Activated CD8-positive, alpha-beta T cell treated with anti-CD3 and anti-CD28 coated beads for 36 hours (primary cell): ENCODE data around the gene YARS1. TPM values are rescaled to one million over a fixed set of nuclear protein-coding genes. Genes with fewer than 3 reads are reported as not detected.

Experiments
- ATAC-seq: fragments of 200-7000 bp; cut with Tn5 transposase; one replicate; pipeline ENCODE4 v1.10.0; 2021; ENCODE audit warnings: mild to moderate bottlenecking, moderate library complexity
- CTCF ChIA-PET: fragments of 350-600 bp; sonication (Branson Sonifier 250); formaldehyde crosslinking; loops from one replicate; lab custom pipeline; 2021; ENCODE audit warnings: antibody characterized with exemption; lab: Charles Lee
- POLR2A ChIA-PET: fragments of 350-600 bp; sonication (Branson Sonifier 250); formaldehyde crosslinking; loops from one replicate; lab custom pipeline; 2021; ENCODE audit warnings: antibody characterized with exemption; lab: Charles Lee
- DNase-seq: peaks from one replicate; pipeline ENCODE4 v3.0.0-alpha.2; 2020
- H3K27ac Mint-ChIP-seq: one replicate; pipeline ENCODE4 v1.8.0; 2021; ENCODE audit warnings: mild to moderate bottlenecking, mixed read lengths
- H3K27me3 Mint-ChIP-seq: one replicate; pipeline ENCODE4 v1.8.0; 2021; ENCODE audit warnings: mixed read lengths
- H3K36me3 Mint-ChIP-seq: one replicate; pipeline ENCODE4 v1.8.0; 2021; ENCODE audit warnings: low read depth, mixed read lengths
- H3K4me1 Mint-ChIP-seq: one replicate; pipeline ENCODE4 v1.8.0; 2021; ENCODE audit warnings: low read depth, mixed read lengths
- H3K4me3 Mint-ChIP-seq: one replicate; pipeline ENCODE4 v1.8.0; 2021; ENCODE audit warnings: mild to moderate bottlenecking, moderate library complexity, mixed read lengths
- H3K9me3 Mint-ChIP-seq: one replicate; pipeline ENCODE4 v1.8.0; 2021; ENCODE audit warnings: mixed read lengths
- intact Hi-C: fragments of 100-400 bp; cut with micrococcal nuclease; formaldehyde crosslinking; loops from one replicate; pipeline ENCODE4 v1.10.0; 2022
- total RNA-seq, 2 experiments: library from RNA; stranded (reverse); gene quantifications; one replicate each; pipeline ENCODE4 v1.2.3, GENCODE V29; 2021
- TF ChIP-seq, protein P1 (sequence below): fragments of 200-600 bp; IDR thresholded peaks from one replicate; pipeline ENCODE4 v1.8.0; 2022; ENCODE audit warnings: antibody characterized with exemption, mild to moderate bottlenecking

YARS1 gene
- total RNA-seq, 2 experiments from 2014 or later: 231 to 238 TPM

DNA sequence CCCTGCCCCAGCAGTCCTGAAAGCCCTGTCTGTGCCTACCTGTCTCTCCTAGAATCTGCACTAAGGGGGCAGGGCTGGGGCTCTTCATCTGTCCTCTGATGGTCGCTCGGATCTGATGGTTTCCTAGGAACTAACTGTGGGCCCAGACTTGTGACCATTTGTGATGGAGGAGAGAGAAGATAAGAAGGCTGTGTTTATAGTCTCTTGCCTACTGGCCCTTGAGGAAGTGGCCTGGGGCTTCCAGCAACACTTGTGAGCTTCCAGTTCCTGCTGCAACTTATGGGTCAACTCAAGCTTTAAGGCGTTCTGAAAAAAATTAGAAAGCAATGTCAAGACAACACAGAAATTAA is 61.4 kb downstream of the YARS1 start:
- Mint-ChIP-seq H3K4me1 (peaks cover 25% of the 10 kb centered on the region), H3K27me3 (peaks cover 4% of the 10 kb centered on the region), H3K4me3 (no peak overlapping the region), H3K9me3 (no peaks in the 10 kb centered on the region), H3K36me3 (no peaks in the 10 kb centered on the region), H3K27ac (no peak overlapping the region)
- CTCF ChIA-PET: interaction anchor here (0.8 to 0.9 kb wide), 2 partner anchors 17 to 43 kb away, joined by 3 read pairs; no protein-coding TSS in a partner anchor
- DNase-seq: no peak
- POLR2A ChIA-PET: interaction anchor here (1.3 kb wide), 1 partner anchor 105 kb away, joined by 3 read pairs; the partner anchor contains the start of gene RBBP4
- intact Hi-C loops: loop anchor here (5.0 kb wide), 1 partner anchor 38 kb away; no protein-coding TSS in a partner anchor
- ATAC-seq: no peak
- TF ChIP-seq, protein P1, sequence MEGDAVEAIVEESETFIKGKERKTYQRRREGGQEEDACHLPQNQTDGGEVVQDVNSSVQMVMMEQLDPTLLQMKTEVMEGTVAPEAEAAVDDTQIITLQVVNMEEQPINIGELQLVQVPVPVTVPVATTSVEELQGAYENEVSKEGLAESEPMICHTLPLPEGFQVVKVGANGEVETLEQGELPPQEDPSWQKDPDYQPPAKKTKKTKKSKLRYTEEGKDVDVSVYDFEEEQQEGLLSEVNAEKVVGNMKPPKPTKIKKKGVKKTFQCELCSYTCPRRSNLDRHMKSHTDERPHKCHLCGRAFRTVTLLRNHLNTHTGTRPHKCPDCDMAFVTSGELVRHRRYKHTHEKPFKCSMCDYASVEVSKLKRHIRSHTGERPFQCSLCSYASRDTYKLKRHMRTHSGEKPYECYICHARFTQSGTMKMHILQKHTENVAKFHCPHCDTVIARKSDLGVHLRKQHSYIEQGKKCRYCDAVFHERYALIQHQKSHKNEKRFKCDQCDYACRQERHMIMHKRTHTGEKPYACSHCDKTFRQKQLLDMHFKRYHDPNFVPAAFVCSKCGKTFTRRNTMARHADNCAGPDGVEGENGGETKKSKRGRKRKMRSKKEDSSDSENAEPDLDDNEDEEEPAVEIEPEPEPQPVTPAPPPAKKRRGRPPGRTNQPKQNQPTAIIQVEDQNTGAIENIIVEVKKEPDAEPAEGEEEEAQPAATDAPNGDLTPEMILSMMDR: no peak

DNA sequence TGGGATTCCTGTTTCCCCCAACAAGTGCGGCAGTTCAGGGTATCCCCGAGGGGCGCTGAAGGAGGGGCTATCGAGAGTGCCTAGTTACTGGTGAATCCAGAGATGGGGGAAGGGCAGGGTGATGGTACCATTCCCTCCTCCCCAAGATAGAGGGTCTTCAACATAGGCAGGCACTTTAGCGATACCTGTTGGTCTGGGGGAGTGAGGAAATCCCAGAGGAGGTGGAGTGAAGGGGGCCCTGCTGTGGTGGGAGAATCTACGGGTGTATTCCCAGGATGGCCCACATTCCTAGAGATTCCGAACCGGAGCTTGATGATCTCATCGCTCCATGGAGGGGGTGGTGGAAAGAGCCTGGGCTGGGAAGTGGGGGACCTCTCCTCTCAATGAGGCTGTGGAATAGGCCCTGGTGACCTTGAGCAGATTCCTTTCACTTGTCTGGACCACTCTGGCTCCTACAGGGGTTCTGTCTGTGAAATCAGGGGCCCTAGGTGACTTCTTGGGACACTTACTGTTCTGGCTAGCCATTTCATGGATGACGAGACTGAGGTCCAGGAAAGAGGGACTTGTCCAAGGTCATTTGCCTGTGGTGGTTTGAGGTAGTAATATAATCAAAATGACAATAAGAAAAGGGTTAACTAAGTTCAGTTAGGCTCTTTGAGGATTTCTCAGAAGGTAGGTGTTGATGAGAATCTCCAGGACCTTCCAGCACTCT is 61.9 kb downstream of the YARS1 start:
- Mint-ChIP-seq H3K36me3 (no peaks in the 10 kb centered on the region), H3K4me3 (no peak overlapping the region), H3K27me3 (peaks cover 4% of the 10 kb centered on the region), H3K4me1 (peaks cover 24% of the 10 kb centered on the region), H3K9me3 (no peaks in the 10 kb centered on the region), H3K27ac (no peak overlapping the region)
- TF ChIP-seq, protein P1: no peak
- POLR2A ChIA-PET: interaction anchor here (1.3 to 2.4 kb wide), 2 partner anchors 18 to 104 kb away, joined by 3 to 6 read pairs; partner anchors contain the start of gene RBBP4
- DNase-seq: no peak
- intact Hi-C loops: loop anchor here (5.0 kb wide), 1 partner anchor 38 kb away; no protein-coding TSS in a partner anchor
- CTCF ChIA-PET: interaction anchor here (0.6 kb wide), 1 partner anchor 28 kb away, joined by 3 read pairs; no protein-coding TSS in a partner anchor
- no peak for ATAC-seq

DNA sequence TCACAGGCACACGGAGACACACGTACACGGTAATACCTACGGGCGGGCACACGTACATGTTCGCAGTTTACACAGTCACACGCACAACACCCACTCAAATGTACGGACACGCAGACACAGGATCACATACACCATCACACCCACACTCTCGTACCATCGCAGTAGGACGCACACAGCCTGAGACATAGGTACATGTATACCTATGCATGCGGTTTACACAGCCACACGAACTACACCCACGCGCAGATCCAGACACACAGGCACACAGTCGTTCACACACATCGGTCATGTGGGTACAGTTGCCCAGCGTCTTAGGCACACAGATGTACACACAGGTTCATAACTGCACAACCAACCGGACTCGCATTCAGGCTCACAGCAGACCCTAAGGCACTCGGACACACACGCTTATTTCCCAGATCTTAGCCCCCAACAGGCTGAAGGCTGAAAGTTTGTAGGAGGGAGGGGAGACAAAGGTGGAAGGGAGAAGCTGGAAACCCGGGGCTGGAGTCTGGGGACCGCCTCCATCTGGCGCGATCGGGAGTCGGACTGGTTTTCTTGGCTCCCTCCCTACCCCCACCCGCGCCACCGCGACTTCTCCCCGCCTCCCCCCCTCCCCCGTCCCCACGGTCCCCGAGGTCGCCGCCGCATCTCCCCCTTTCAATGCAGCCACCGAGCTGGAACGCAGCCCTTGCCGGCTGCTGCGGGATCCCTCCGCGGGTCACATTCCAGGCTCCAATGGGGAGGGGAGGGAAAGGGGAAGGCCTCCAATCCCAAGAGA is 62.7 kb downstream of the YARS1 start:
- H3K27ac Mint-ChIP-seq: no peak overlapping the region
- ChIA-PET CTCF (interaction anchor here (0.6 to 1.9 kb wide), 2 partner anchors 29 to 42 kb away, joined by 3 to 6 read pairs; no protein-coding TSS in a partner anchor), POLR2A (interaction anchor here (1.3 to 2.4 kb wide), 2 partner anchors 19 to 103 kb away, joined by 3 to 6 read pairs; partner anchors contain the start of gene RBBP4)
- H3K4me3 Mint-ChIP-seq: peak overlapping the region; percentile 39
- peak; percentile 84 for DNase-seq
- peaks cover 4% of the 10 kb centered on the region for H3K27me3 Mint-ChIP-seq
- peak; percentile 75 for ATAC-seq
- intact Hi-C loops: loop anchor here (5.0 kb wide), 1 partner anchor 37 kb away; no protein-coding TSS in a partner anchor
- peaks cover 16% of the 10 kb centered on the region for H3K4me1 Mint-ChIP-seq
- no peaks in the 10 kb centered on the region for H3K9me3 Mint-ChIP-seq
- no peaks in the 10 kb centered on the region for H3K36me3 Mint-ChIP-seq
- TF ChIP-seq, protein P1: no peak

DNA sequence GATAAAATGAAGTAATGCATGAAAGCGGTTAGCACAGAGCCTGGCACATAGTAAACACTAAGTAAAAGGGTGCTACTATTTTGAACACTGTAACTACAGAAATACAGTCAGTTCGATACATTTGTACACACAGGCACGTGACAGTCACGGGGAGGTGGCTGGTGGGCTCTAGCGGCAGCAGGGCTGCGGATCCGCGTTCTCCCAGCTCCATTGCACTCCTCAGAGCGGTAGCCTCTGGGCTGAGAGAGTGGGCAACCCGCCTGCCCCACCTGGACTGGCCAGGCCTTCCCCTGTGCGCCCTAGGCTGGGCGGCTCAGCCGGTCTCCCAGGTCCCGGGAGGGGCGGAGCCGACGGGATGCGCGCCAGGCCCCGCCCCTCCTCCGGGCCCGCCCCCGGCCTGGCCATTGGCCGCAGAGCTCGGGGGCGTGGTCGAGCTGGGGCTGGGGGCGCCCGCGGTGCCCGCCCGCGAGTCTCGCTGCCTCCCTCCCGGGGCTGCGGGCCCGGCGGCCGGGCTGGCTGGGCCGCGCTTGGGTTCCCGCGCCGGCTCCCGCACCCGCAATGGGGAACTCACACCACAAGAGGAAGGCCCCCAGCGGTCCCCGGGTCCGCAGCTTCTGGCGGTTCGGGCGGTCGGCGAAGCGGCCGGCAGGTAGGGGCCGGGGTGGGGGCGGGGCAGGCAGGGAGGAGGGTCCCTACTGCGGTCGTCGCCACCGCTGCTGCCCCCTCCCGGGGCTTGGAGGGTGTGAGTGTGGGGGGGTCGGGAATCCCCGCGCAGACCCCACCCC is 63.4 kb downstream of the YARS1 start:
- Mint-ChIP-seq H3K4me3 (peak overlapping the region; percentile 60), H3K36me3 (no peaks in the 10 kb centered on the region), H3K4me1 (peaks cover 11% of the 10 kb centered on the region), H3K9me3 (no peaks in the 10 kb centered on the region), H3K27ac (no peak overlapping the region), H3K27me3 (peaks cover 4% of the 10 kb centered on the region)
- ATAC-seq (peak; percentile 88), DNase-seq (peak; percentile 61)
- ChIA-PET CTCF (interaction anchor here (1.9 kb wide), 1 partner anchor 41 kb away, joined by 6 read pairs; no protein-coding TSS in a partner anchor), POLR2A (interaction anchor here (2.4 kb wide), 1 partner anchor 19 kb away, joined by 6 read pairs; no protein-coding TSS in a partner anchor)
- intact Hi-C loops: no loop called here
- TF ChIP-seq, protein P1: no peak
